GM06990 (cell line): ENCODE results near the gene LGR5.

Experiments
- DNase-seq: peaks from one replicate; pipeline ENCODE4 v3.0.0-alpha.2; 2011; ENCODE audit not compliant: insufficient read length; ENCODE audit errors: extremely low read depth
- H3K27me3 ChIP-seq: replicated peaks from 2 replicates; pipeline ENCODE4 v1.6.0; 2011; ENCODE audit warnings: low read length; ENCODE audit not compliant: control insufficient read depth, insufficient read depth
- H3K36me3 ChIP-seq: 2 replicates; pipeline ENCODE4 v1.5.1; 2011; ENCODE audit warnings: low read length; ENCODE audit not compliant: control insufficient read depth, insufficient read depth
- H3K4me3 ChIP-seq: replicated peaks from 2 replicates; pipeline ENCODE4 v1.5.1; 2011; ENCODE audit warnings: low read depth, mild to moderate bottlenecking, control low read depth, low read length
- TF ChIP-seq, protein P1 (sequence below): IDR thresholded peaks from 2 replicates; pipeline ENCODE4 v1.5.1; 2011; ENCODE audit warnings: low read length, control low read depth, mild to moderate bottlenecking, inconsistent platforms; ENCODE audit not compliant: insufficient read depth, poor library complexity, severe bottlenecking

LGR5 gene

GRCh38 chr12:71594214-71594948 is 154.8 kb downstream of the LGR5 start:
- no peak for DNase-seq
- TF ChIP-seq, protein P1, sequence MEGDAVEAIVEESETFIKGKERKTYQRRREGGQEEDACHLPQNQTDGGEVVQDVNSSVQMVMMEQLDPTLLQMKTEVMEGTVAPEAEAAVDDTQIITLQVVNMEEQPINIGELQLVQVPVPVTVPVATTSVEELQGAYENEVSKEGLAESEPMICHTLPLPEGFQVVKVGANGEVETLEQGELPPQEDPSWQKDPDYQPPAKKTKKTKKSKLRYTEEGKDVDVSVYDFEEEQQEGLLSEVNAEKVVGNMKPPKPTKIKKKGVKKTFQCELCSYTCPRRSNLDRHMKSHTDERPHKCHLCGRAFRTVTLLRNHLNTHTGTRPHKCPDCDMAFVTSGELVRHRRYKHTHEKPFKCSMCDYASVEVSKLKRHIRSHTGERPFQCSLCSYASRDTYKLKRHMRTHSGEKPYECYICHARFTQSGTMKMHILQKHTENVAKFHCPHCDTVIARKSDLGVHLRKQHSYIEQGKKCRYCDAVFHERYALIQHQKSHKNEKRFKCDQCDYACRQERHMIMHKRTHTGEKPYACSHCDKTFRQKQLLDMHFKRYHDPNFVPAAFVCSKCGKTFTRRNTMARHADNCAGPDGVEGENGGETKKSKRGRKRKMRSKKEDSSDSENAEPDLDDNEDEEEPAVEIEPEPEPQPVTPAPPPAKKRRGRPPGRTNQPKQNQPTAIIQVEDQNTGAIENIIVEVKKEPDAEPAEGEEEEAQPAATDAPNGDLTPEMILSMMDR: no peak
- Histone ChIP-seq H3K36me3 (no peaks in the 10 kb centered on the region), H3K27me3 (no peaks in the 10 kb centered on the region; the same call in 1 of the 2 replicates), H3K4me3 (no peak overlapping the region)

GRCh38 chr12:71599210-71599609 is 159.6 kb downstream of the LGR5 start:
- TF ChIP-seq, protein P1: no peak
- DNase-seq: no peak
- Histone ChIP-seq H3K36me3 (no peaks in the 10 kb centered on the region), H3K27me3 (no peaks in the 10 kb centered on the region), H3K4me3 (no peak overlapping the region)

DNA sequence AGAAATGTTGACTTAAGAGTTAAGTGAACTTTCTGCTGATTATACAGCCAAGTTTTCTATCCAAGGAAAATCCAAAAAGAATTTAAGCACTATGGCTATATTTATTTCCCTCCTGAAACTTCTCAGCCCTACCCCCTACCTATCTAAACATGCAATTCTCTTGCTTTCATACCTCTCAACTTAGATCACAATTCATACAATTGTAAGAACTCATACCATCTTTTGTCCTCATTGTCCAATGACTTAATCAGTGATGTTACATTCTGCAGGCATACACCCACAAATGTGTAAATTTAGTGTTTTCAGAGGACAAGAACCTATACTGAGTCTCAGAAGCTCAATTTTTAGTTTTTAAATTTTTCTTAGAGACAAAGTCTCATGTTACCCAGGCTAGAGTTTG is 161.9 kb downstream of the LGR5 start:
- DNase-seq: no peak
- Histone ChIP-seq H3K4me3 (no peak overlapping the region), H3K27me3 (no peaks in the 10 kb centered on the region), H3K36me3 (no peaks in the 10 kb centered on the region; the same call in 1 of the 2 replicates)
- TF ChIP-seq, protein P1: no peak

GRCh38 chr12:71602761-71603577 is 163.4 kb downstream of the LGR5 start:
- no peaks in the 10 kb centered on the region for H3K27me3 ChIP-seq
- TF ChIP-seq, protein P1: no peak
- no peak overlapping the region for H3K4me3 ChIP-seq
- no peaks in the 10 kb centered on the region; the same call in 1 of the 2 replicates for H3K36me3 ChIP-seq
- no peak for DNase-seq

GRCh38 chr12:71605039-71605438 is 165.4 kb downstream of the LGR5 start:
- H3K27me3 ChIP-seq: no peaks in the 10 kb centered on the region
- TF ChIP-seq, protein P1: no peak
- peaks cover 4% of the 10 kb centered on the region for H3K36me3 ChIP-seq
- no peak overlapping the region for H3K4me3 ChIP-seq
- DNase-seq: no peak
